GM23338 (cell line): Measurements from ENCODE around the gene TAGAP. TPM values are rescaled to one million over a fixed set of nuclear protein-coding genes. Genes with fewer than 3 reads are reported as not detected.

ENCODE experiments used
- ATAC-seq: fragments of 200-7000 bp; cut with Tn5 transposase; 3 replicates; pipeline ENCODE4 v1.9.1; 2020
- DNase-seq: peaks from one replicate; pipeline ENCODE4 v3.0.0-alpha.2; 2015; ENCODE audit warnings: low spot score
- H2AFZ ChIP-seq: fragments of 200-600 bp; sonication (generic); 2 replicates; pipeline ENCODE4 v1.8.0; 2016; ENCODE audit warnings: antibody characterized with exemption, mild to moderate bottlenecking, moderate library complexity
- H3F3A ChIP-seq: fragments of 200-600 bp; sonication (generic); replicated peaks from 2 replicates; pipeline ENCODE4 v1.8.0; 2017; ENCODE audit warnings: antibody characterized with exemption, mixed run types, low read depth
- H3K27ac ChIP-seq: fragments of 200-600 bp; sonication (generic); 2 replicates; pipeline ENCODE4 v1.6.1; 2016; ENCODE audit warnings: low read depth
- H3K27me3 ChIP-seq: fragments of 200-600 bp; sonication (generic); 2 replicates; pipeline ENCODE4 v1.8.0; 2016; ENCODE audit warnings: mild to moderate bottlenecking, mixed run types, moderate library complexity; ENCODE audit not compliant: insufficient read depth
- H3K36me3 ChIP-seq: fragments of 200-600 bp; sonication (generic); 2 replicates; pipeline ENCODE4 v1.8.0; 2016; ENCODE audit warnings: mild to moderate bottlenecking; ENCODE audit not compliant: insufficient read depth
- H3K4me1 ChIP-seq: fragments of 200-600 bp; sonication (generic); 2 replicates; pipeline ENCODE4 v1.8.0; 2016; ENCODE audit warnings: mild to moderate bottlenecking, moderate library complexity; ENCODE audit not compliant: insufficient read depth
- H3K4me2 ChIP-seq: fragments of 200-600 bp; sonication (generic); 2 replicates; pipeline ENCODE4 v1.7.1; 2017; ENCODE audit warnings: mixed run types
- H3K4me3 ChIP-seq: fragments of 200-600 bp; sonication (generic); 2 replicates; pipeline ENCODE4 v1.6.1; 2016; ENCODE audit warnings: mixed run types
- H3K79me2 ChIP-seq: fragments of 200-600 bp; sonication (generic); replicated peaks from 2 replicates; pipeline ENCODE4 v1.8.0; 2017; ENCODE audit warnings: mild to moderate bottlenecking; ENCODE audit not compliant: insufficient read depth
- H3K9me2 ChIP-seq: fragments of 200-600 bp; sonication (generic); 2 replicates; pipeline ENCODE4 v1.8.0; 2017; ENCODE audit not compliant: insufficient read depth
- H4K20me1 ChIP-seq: fragments of 200-600 bp; sonication (generic); replicated peaks from 2 replicates; pipeline ENCODE4 v1.8.0; 2017; ENCODE audit warnings: mild to moderate bottlenecking; ENCODE audit not compliant: insufficient read depth
- H3K27ac Mint-ChIP-seq: 2 replicates; pipeline ENCODE4 v1.8.0; 2020; ENCODE audit warnings: inconsistent platforms, mild to moderate bottlenecking, moderate library complexity, mixed read lengths
- H3K27me3 Mint-ChIP-seq: 3 replicates; pipeline ENCODE4 v1.8.0; 2022; ENCODE audit warnings: low read depth, mild to moderate bottlenecking, moderate library complexity, mixed read lengths, inconsistent platforms; ENCODE audit not compliant: insufficient read depth, poor library complexity
- H3K36me3 Mint-ChIP-seq: 3 replicates; pipeline ENCODE4 v1.8.0; 2021; ENCODE audit warnings: low read depth, mild to moderate bottlenecking, inconsistent platforms, moderate library complexity, mixed read lengths
- H3K4me1 Mint-ChIP-seq: 3 replicates; pipeline ENCODE4 v1.8.0; 2020; ENCODE audit warnings: mild to moderate bottlenecking, inconsistent platforms, mixed read lengths
- H3K4me3 Mint-ChIP-seq: 3 replicates; pipeline ENCODE4 v1.8.0; 2021; ENCODE audit warnings: moderate library complexity, mild to moderate bottlenecking, inconsistent platforms, mixed read lengths
- H3K9me3 Mint-ChIP-seq: 3 replicates; pipeline ENCODE4 v1.8.0; 2020; ENCODE audit warnings: moderate library complexity, mild to moderate bottlenecking, inconsistent platforms, mixed read lengths
- CREB1 ChIP-seq: fragments of 250-450 bp; sonication (Bioruptor Pico); IDR thresholded peaks from 2 replicates; pipeline ENCODE4 v1.5.0; 2020; ENCODE audit warnings: low read depth, mild to moderate bottlenecking, moderate library complexity
- CTCF ChIP-seq, 2 experiments: fragments of 200-600 bp in 1 of 2; sonication (generic) in 1 of 2; conservative IDR thresholded peaks; 2 replicates each; pipeline versions ENCODE4 v1.5.1 to v1.6.1; 2016 to 2017; ENCODE audit warnings: antibody characterized with exemption in 2 of 2, low read depth in 2 of 2, mild to moderate bottlenecking in 2 of 2, moderate library complexity in 1 of 2
- ETS1 ChIP-seq: IDR thresholded peaks from 2 replicates; pipeline ENCODE4 v1.6.1; 2016; ENCODE audit warnings: antibody characterized with exemption
- EZH2 ChIP-seq: fragments of 200-600 bp; sonication (generic); IDR thresholded peaks from one replicate; pipeline ENCODE4 v1.8.0; 2017; ENCODE audit warnings: antibody characterized with exemption, mild to moderate bottlenecking, low read depth; ENCODE audit not compliant: unreplicated experiment
- EZH2phosphoT487 ChIP-seq: fragments of 200-600 bp; sonication (generic); IDR thresholded peaks from one replicate; pipeline ENCODE4 v1.8.1; 2018; ENCODE audit warnings: antibody characterized with exemption; ENCODE audit not compliant: unreplicated experiment
- JUNB ChIP-seq: IDR thresholded peaks from one replicate; pipeline ENCODE4 v1.6.1; 2016; ENCODE audit warnings: antibody characterized with exemption; ENCODE audit not compliant: unreplicated experiment
- NANOG ChIP-seq: IDR thresholded peaks from 2 replicates; pipeline ENCODE4 v1.6.1; 2016; ENCODE audit warnings: antibody characterized with exemption, borderline replicate concordance
- REST ChIP-seq: IDR thresholded peaks from one replicate; pipeline ENCODE4 v1.6.1; 2018; ENCODE audit warnings: antibody characterized with exemption; ENCODE audit not compliant: unreplicated experiment
- STAT1 ChIP-seq: IDR thresholded peaks from one replicate; pipeline ENCODE4 v1.6.1; 2016; ENCODE audit warnings: antibody characterized with exemption; ENCODE audit not compliant: unreplicated experiment
- ZNF114 ChIP-seq: fragments of 250-450 bp; sonication (Bioruptor Pico); IDR thresholded peaks from 2 replicates; pipeline ENCODE4 v1.5.0; 2020; ENCODE audit warnings: mild to moderate bottlenecking, moderate library complexity
- ZNF462 ChIP-seq: fragments of 250-450 bp; sonication (Bioruptor Pico); IDR thresholded peaks from 2 replicates; pipeline ENCODE4 v1.5.0; 2020; ENCODE audit warnings: mild to moderate bottlenecking, moderate library complexity
- polyA plus RNA-seq: library from polyadenylated mRNA; unstranded; fragments of >200 nt; fragmentation: Nextera tagmentation; extraction: Ambion mirVana; gene quantifications from 2 replicates; pipeline ENCODE4 v1.2.1, GENCODE V29; 2016
- total RNA-seq: library from RNA; depleted of rRNA; stranded (reverse); fragments of >200 nt; shearing (Covaris generic); gene quantifications from 2 replicates; pipeline ENCODE4 v1.2.3, GENCODE V29; 2014

The TAGAP gene
- total and polyA plus RNA-seq, 2 experiments from 2014 or later: not detected

GRCh38 chr6:159002432-159003155 lies 42.2 kb downstream of the TAGAP start:
- Histone ChIP-seq H3K4me1 (peaks cover 14% of the 10 kb centered on the region), H3K4me2 (no peak overlapping the region), H3K27me3 (no peaks in the 10 kb centered on the region), H3F3A (peaks cover 6% of the 10 kb centered on the region; the same call in 1 of the 2 replicates), H3K79me2 (no peaks in the 10 kb centered on the region; the same call in 1 of the 2 replicates), H4K20me1 (no peaks in the 10 kb centered on the region), H3K27ac (no peak overlapping the region), H3K9me2 (no peaks in the 10 kb centered on the region), H2AFZ (no peak overlapping the region), H3K4me3 (no peak overlapping the region), H3K36me3 (no peaks in the 10 kb centered on the region)
- Mint-ChIP-seq H3K27ac (no peak overlapping the region), H3K4me1 (peaks cover 14% of the 10 kb centered on the region), H3K9me3 (no peaks in the 10 kb centered on the region), H3K27me3 (peaks cover 5% of the 10 kb centered on the region), H3K36me3 (no peaks in the 10 kb centered on the region; the same call in 2 of the 3 replicates), H3K4me3 (no peak overlapping the region)
- no peak for ATAC-seq
- TF ChIP-seq CTCF (conservative IDR thresholded peaks at IDR 0.05; ENCODE audit: low read depth in 2 of 2) (no peak), EZH2phosphoT487 (no peak), ETS1 (no peak), ZNF114 (CRISPR knock-in tag) (no peak), ZNF462 (no peak), NANOG (no peak), REST (no peak), CREB1 (CRISPR knock-in tag) (no peak), JUNB (no peak), STAT1 (no peak), EZH2 (no peak)
- DNase-seq: peak; percentile 32
